Measurements from ENCODE around the gene CFAP45. TPM values are rescaled to one million over a fixed set of nuclear protein-coding genes. Genes with fewer than 3 reads are reported as not detected.

Gene CFAP45
- total and polyA plus RNA-seq, 2 of the 8 experiments (the other 6 are each of a cell fraction or from before 2014, with no cell fraction given): 0.05 TPM; not detected in 1

DNA sequence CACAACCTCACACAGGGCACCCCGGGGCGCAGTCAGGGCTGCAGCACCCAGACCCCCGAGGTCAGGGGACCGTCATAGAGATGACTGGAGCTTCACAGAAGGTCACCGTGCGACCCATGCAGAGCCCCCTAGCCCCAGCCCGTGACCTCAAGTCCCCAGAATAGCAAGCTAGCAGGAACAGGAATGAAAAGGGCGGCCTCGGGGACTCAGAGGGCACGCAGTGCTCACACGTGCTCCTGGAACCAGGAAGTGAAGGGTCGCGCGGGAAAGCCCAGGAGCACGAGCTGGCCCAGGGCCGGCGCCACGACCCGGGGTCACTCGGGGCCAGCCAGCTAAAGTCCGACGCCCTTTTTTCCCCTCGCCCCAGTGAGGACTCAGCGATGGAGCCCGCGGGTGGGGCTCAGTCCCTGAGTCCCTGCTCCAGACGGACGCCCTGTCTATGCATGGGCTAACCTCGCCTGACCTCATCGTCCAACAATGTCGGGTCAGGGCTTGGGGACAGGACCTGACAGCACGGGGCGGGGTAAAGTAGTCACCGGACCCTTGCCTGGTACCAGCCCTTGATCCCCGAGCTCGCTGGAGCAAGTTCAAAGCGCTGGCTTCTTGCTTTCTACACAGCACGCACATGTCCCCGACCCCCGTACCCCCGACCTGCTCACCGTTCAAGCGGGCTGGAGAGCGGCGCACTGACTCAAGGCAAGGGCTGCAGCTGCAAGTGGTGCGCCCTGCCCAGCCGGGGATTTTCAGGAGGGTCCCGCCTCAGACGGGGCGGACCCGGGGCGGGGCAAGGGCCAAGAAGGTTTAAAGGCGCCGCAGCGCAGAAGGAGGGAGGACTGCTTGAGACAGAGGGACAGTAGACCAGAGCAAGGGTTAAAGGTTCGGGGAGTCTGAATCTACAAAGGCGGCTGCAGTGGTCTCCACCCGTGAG, 25.1 kb upstream of the CFAP45 start, which contains the start of gene TAGLN2 (continued):
- peak; percentile 76; the same call in 1 of the 2 replicates for TF ChIP-seq JUND (IDR thresholded peaks at IDR 0.05; ENCODE audit: low read length)
- TF ChIP-seq KDM5A (IDR thresholded peaks at IDR 0.05; ENCODE audit: low read length): no peak
- TF ChIP-seq YY1 (IDR thresholded peaks at IDR 0.05; ENCODE audit: low read depth, low read length): no peak
- no peak for TF ChIP-seq ASH2L (IDR thresholded peaks at IDR 0.05; ENCODE audit: low read length)
- TF ChIP-seq CEBPB (IDR thresholded peaks at IDR 0.05; ENCODE audit: low read depth, low read length): no peak
- TF ChIP-seq CREB1 (IDR thresholded peaks at IDR 0.05): peak; percentile 11; the same call in 1 of the 2 replicates
- TF ChIP-seq NANOG (IDR thresholded peaks at IDR 0.05; ENCODE audit: insufficient read depth, low read depth, low read length, poor library complexity, severe bottlenecking): no peak
- no peak for TF ChIP-seq BACH1 (IDR thresholded peaks at IDR 0.05; ENCODE audit: low read length)
- TF ChIP-seq SAP30 (IDR thresholded peaks at IDR 0.05; ENCODE audit: insufficient read depth, insufficient replicate concordance, low read length): no peak
- TF ChIP-seq TBP (IDR thresholded peaks at IDR 0.05; ENCODE audit: low read depth, low read length): peak; percentile 81
- peak in 1 of 2 experiments; percentile 16; a peak in 1 of 4 replicates for TF ChIP-seq RAD21 (IDR thresholded peaks at IDR 0.05 in 1 of 2, conservative IDR thresholded peaks at IDR 0.05 in 1 of 2; ENCODE audit: low read depth in 2 of 2, low read length in 2 of 2)
- peak; percentile 51; the same call in 1 of the 2 replicates for TF ChIP-seq PHF8 (conservative IDR thresholded peaks at IDR 0.05; ENCODE audit: low read depth, low read length)
- no peak for TF ChIP-seq HDAC6 (IDR thresholded peaks at IDR 0.05; ENCODE audit: low read depth, low read length)
- peak; percentile 86 for TF ChIP-seq KDM4A (IDR thresholded peaks at IDR 0.05; ENCODE audit: low read depth, low read length, severe bottlenecking)
- no peak for TF ChIP-seq SUZ12 (IDR thresholded peaks at IDR 0.05; ENCODE audit: low read length)
- TF ChIP-seq TEAD4 (IDR thresholded peaks at IDR 0.05; ENCODE audit: low read depth, low read length): 0 out of 2 replicates have a peak, but pooled peaks have one; percentile 5
- TF ChIP-seq HDAC2 (IDR thresholded peaks at IDR 0.05; ENCODE audit: borderline replicate concordance in 1 of 2, low read depth in 2 of 2, low read length in 2 of 2): no peak
- TF ChIP-seq EP300 (IDR thresholded peaks at IDR 0.05; ENCODE audit: borderline replicate concordance in 1 of 2, low read depth in 2 of 2, low read length in 2 of 2): no peak
- no peak for TF ChIP-seq CTBP2 (IDR thresholded peaks at IDR 0.05; ENCODE audit: borderline replicate concordance, insufficient read depth, insufficient read length, low read length)
- TF ChIP-seq TAF7 (optimal IDR thresholded peaks at IDR 0.05; ENCODE audit: borderline replicate concordance, low read depth, low read length): peak; percentile 57
- no peak for TF ChIP-seq GABPA (IDR thresholded peaks at IDR 0.05; ENCODE audit: borderline replicate concordance, insufficient read depth, low read length)
- no peak for TF ChIP-seq SIRT6 (IDR thresholded peaks at IDR 0.05; ENCODE audit: low read length)
- no peak for TF ChIP-seq POU5F1 (IDR thresholded peaks at IDR 0.05; ENCODE audit: low read depth, low read length)

Data from H1 (cell line).